ENCODE data around the gene CLP1.

- TF ChIP-seq REST (IDR thresholded peaks at IDR 0.05; ENCODE audit: low read depth) (no peak), NFIC (IDR thresholded peaks at IDR 0.05) (no peak), TEAD4 (IDR thresholded peaks at IDR 0.05) (no peak), TAF1 (IDR thresholded peaks at IDR 0.05; ENCODE audit: low read depth) (no peak)
Measured at GRCh38 chr11:57674251-57674650, 16.7 kb downstream of the CLP1 start.
